Ascending aorta (tissue), 2 donors: ENCODE data around the gene MRPS35. TPM values are rescaled to one million over a fixed set of nuclear protein-coding genes. Genes with fewer than 3 reads are reported as not detected.

Experiments
- DNase-seq, 2 donors: peaks; one replicate each; pipeline ENCODE4 v3.0.0-alpha.2; 2019; ENCODE audit warnings: low spot score in 2 of 2
- H3K27ac ChIP-seq, 2 donors: fragments of 200-600 bp; sonication (generic); one replicate each; pipeline ENCODE4 v1.5.1; 2016 to 2017; ENCODE audit warnings: mild to moderate bottlenecking in 1 of 2
- H3K27me3 ChIP-seq: fragments of 200-600 bp; sonication (generic); one replicate; pipeline ENCODE4 v1.5.1; 2017
- H3K36me3 ChIP-seq, 2 donors: fragments of 200-600 bp; sonication (generic); one replicate each; pipeline ENCODE4 v1.5.1; 2016
- H3K4me1 ChIP-seq, 2 donors: fragments of 200-600 bp; sonication (generic); one replicate each; pipeline ENCODE4 v1.5.1; 2016 to 2017; ENCODE audit warnings: mild to moderate bottlenecking in 1 of 2
- H3K4me3 ChIP-seq, 2 donors: fragments of 200-600 bp; sonication (generic); one replicate each; pipeline ENCODE4 v1.5.1; 2016 to 2017; ENCODE audit warnings: mild to moderate bottlenecking in 1 of 2
- H3K9me3 ChIP-seq, 2 donors: fragments of 200-600 bp; sonication (generic); one replicate each; pipeline ENCODE4 v1.5.1; 2016
- intact Hi-C: fragments of 100-400 bp; cut with DNase I; formaldehyde crosslinking; loops from one replicate; pipeline ENCODE4 v1.15.1; 2023
- total RNA-seq: library from RNA; depleted of rRNA; stranded (reverse); fragments of >200 nt; gene quantifications from one replicate; pipeline ENCODE4 v1.1.0, GENCODE V29; 2016
- TF ChIP-seq, protein P1 (sequence below), 3 experiments: fragments of 200-600 bp in 2 of 3; fragments of 450-650 bp in 1 of 3; sonication (generic) in 2 of 3; IDR thresholded peaks; one replicate each; pipeline ENCODE4 v1.5.1; 2016 to 2019; ENCODE audit warnings: antibody characterized with exemption in 3 of 3, mild to moderate bottlenecking in 1 of 3, moderate library complexity in 1 of 3

Gene MRPS35
- total RNA-seq, 1 donor from 2014 or later: 2.7 TPM

DNA sequence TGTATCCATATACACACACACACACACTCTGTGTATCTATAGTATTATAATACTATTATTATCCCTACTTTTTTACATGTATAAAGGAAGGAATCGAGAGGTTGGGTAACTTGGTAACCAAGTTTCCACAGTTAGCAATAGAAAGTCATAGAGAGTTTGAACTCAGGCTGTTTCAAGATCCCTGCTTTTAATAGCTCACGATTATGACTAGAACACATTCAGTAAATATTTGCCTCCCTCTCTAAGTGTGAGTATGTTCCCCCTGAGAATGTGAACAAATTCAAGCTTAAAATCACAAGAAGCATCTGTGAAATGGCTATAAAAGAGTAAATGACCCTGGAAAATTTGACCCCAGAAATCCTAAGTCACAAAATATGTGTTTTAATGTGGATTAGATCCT lies 25.4 kb upstream of the MRPS35 start:
- Histone ChIP-seq H3K27me3 (no peaks in the 10 kb centered on the region), H3K4me3 (no peak overlapping the region), H3K4me1 (no peaks in the 10 kb centered on the region), H3K27ac (no peak overlapping the region), H3K36me3 (peaks cover 62 to 92% of the 10 kb centered on the region in 2 donors), H3K9me3 (no peaks in the 10 kb centered on the region)
- DNase-seq: no peak
- TF ChIP-seq, protein P1, sequence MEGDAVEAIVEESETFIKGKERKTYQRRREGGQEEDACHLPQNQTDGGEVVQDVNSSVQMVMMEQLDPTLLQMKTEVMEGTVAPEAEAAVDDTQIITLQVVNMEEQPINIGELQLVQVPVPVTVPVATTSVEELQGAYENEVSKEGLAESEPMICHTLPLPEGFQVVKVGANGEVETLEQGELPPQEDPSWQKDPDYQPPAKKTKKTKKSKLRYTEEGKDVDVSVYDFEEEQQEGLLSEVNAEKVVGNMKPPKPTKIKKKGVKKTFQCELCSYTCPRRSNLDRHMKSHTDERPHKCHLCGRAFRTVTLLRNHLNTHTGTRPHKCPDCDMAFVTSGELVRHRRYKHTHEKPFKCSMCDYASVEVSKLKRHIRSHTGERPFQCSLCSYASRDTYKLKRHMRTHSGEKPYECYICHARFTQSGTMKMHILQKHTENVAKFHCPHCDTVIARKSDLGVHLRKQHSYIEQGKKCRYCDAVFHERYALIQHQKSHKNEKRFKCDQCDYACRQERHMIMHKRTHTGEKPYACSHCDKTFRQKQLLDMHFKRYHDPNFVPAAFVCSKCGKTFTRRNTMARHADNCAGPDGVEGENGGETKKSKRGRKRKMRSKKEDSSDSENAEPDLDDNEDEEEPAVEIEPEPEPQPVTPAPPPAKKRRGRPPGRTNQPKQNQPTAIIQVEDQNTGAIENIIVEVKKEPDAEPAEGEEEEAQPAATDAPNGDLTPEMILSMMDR (IDR thresholded peaks at IDR 0.05): no peak
- intact Hi-C loops: no loop called here

DNA sequence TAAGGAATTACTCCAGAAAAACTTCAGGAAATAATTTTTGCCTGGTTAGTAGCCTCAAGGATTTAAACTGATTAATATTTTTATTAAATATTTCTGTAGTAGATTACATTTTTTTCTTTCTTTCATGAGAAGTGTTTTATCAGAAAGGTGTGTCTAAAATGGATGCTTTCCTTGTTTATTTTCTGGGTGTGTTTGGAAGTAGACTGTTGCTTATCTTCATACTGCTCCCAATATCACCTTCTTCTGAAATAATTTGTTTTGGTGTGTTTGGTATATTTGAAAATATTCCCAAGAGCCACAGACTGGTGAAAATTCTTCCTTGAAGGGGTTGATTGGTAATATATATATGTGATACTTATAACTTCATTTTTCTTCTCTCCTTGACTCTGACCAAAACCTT lies 24.5 kb upstream of the MRPS35 start:
- Histone ChIP-seq H3K27me3 (no peaks in the 10 kb centered on the region), H3K9me3 (no peaks in the 10 kb centered on the region), H3K4me1 (no peaks in the 10 kb centered on the region), H3K4me3 (no peak overlapping the region), H3K36me3 (peaks cover 62 to 92% of the 10 kb centered on the region in 2 donors), H3K27ac (no peak overlapping the region)
- DNase-seq: no peak
- TF ChIP-seq, protein P1 (IDR thresholded peaks at IDR 0.05): no peak
- intact Hi-C loops: no loop called here

DNA sequence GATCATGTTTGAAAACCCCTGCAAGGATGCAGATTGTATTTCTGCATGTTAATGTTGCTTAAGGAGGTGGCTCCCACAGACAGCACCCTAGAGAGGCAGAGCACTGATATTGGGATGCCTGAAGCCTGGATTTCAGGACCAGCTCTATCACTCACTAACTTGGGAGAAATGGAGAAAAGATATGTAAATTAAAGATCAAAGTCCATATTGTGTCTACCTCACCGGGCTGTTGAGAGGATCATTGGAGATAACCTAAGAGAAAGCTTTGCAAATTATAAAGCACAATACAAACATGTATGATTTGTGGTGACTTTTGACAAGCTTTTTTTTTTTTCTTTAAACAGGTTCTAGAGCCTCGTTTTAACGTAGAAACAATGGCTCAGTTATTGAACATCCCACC lies 22.0 kb upstream of the MRPS35 start:
- intact Hi-C loops: no loop called here
- H3K9me3 ChIP-seq: no peaks in the 10 kb centered on the region
- no peak overlapping the region for H3K27ac ChIP-seq
- no peak overlapping the region for H3K4me3 ChIP-seq
- H3K36me3 ChIP-seq: peaks cover 54 to 92% of the 10 kb centered on the region in 2 donors
- DNase-seq: no peak
- H3K4me1 ChIP-seq: no peaks in the 10 kb centered on the region
- H3K27me3 ChIP-seq: no peaks in the 10 kb centered on the region
- TF ChIP-seq, protein P1 (IDR thresholded peaks at IDR 0.05): no peak

DNA sequence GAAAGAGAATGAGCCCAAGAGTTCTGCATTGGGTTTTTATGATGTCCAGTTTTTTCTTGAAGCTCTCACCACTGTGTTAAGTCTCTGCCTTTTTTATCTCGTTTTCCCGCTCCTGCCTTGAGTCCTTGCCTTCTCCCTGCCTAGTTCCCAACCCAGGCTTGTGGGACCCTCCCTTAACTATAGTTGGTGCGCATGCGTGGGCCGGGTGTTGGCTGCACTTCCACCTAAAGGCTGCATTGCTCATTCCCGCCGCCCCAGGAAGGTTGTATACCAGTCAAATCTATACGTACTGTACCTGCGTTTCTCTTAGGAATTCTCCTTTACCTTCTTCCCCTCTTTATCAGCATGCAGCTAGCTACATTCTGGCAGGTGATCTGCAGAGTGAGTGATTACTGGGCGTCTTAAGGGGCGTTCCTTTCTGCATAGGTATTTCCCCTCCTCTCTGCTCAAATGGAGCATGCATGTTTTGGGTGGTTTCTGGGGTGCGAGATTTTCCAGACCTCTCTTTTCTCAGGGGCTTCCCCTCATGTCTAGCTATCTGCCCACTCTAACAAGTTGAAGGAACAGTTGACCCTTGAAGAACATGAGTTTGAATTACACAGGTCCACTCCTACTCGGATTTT lies 21.0 kb upstream of the MRPS35 start:
- no peaks in the 10 kb centered on the region for H3K27me3 ChIP-seq
- TF ChIP-seq, protein P1 (IDR thresholded peaks at IDR 0.05): no peak
- intact Hi-C loops: no loop called here

DNA sequence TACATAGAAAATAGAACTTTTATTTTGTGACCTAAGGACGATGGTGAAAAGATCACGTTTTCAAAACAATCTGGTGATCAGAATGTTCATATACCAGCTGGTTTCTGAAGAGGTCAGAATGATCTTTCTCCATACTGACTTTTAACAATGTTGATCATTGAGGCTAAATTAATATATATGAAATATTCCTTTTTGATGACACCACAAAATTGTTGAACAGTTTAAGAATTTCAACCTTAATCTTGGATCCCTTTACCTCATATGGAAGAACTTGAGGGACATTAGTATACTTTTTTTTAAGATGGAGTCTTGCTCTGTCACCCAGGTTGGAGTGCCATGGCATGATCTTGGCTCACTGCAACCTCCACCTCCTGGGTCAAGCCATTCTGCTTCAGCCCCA lies 17.2 kb upstream of the MRPS35 start:
- no peak for DNase-seq
- Histone ChIP-seq H3K27me3 (no peaks in the 10 kb centered on the region), H3K27ac (no peak overlapping the region), H3K4me3 (no peak overlapping the region), H3K4me1 (no peaks in the 10 kb centered on the region), H3K36me3 (peaks cover 58 to 82% of the 10 kb centered on the region in 2 donors), H3K9me3 (no peaks in the 10 kb centered on the region)
- TF ChIP-seq, protein P1 (IDR thresholded peaks at IDR 0.05): no peak
- intact Hi-C loops: no loop called here

More for the DNA sequence above, 21.0 kb upstream of the MRPS35 start:
- Histone ChIP-seq H3K27ac (no peak overlapping the region), H3K36me3 (peaks cover 61 to 88% of the 10 kb centered on the region in 2 donors), H3K4me1 (no peaks in the 10 kb centered on the region), H3K4me3 (no peak overlapping the region), H3K9me3 (no peaks in the 10 kb centered on the region)
- no peak for DNase-seq
